Measurements from ENCODE around the gene RBM47.
"Not testable (repeated sequence)": the region's sequence is repeated elsewhere in the genome, so short reads cannot be mapped to it uniquely, and the experiment has no call there.

Gene RBM47

GRCh38 chr4:40561543-40562177, 68.0 kb downstream of the RBM47 start:
- not testable (repeated sequence) for DNase-seq

- DNase-seq: no peak
Measured at GRCh38 chr4:40559585-40560465, 69.8 kb downstream of the RBM47 start.

GRCh38 chr4:40557736-40558135, 71.9 kb downstream of the RBM47 start:
- DNase-seq: no peak

- no peak for DNase-seq
Measured at GRCh38 chr4:40555176-40555900, 74.3 kb downstream of the RBM47 start.

GRCh38 chr4:40554641-40555040, 75.0 kb downstream of the RBM47 start:
- DNase-seq: not testable (repeated sequence)

GRCh38 chr4:40553995-40554394, 75.7 kb downstream of the RBM47 start:
- no peak for DNase-seq

- no peak for DNase-seq
Measured at GRCh38 chr4:40552536-40552935, 77.1 kb downstream of the RBM47 start.

- DNase-seq: not testable (repeated sequence)
Measured at GRCh38 chr4:40551568-40552136, 78.0 kb downstream of the RBM47 start.

GRCh38 chr4:40550948-40551462, 78.7 kb downstream of the RBM47 start:
- DNase-seq: peak in 1 of 2 experiments; percentile 6

GRCh38 chr4:40550196-40550595, 79.5 kb downstream of the RBM47 start:
- no peak for DNase-seq

GRCh38 chr4:40548256-40548655, 81.4 kb downstream of the RBM47 start:
- no peak for DNase-seq

GRCh38 chr4:40547789-40548132, 81.9 kb downstream of the RBM47 start:
- no peak for DNase-seq

- no peak for DNase-seq
Measured at GRCh38 chr4:40546969-40547788, 82.5 kb downstream of the RBM47 start.

- DNase-seq: no peak
Measured at GRCh38 chr4:40546506-40546905, 83.2 kb downstream of the RBM47 start.

GRCh38 chr4:40545487-40545886, 84.2 kb downstream of the RBM47 start:
- not testable (repeated sequence) for DNase-seq

- no peak for DNase-seq
Measured at GRCh38 chr4:40544221-40544620, 85.4 kb downstream of the RBM47 start.

- no peak for DNase-seq
Measured at GRCh38 chr4:40540800-40541199, 88.9 kb downstream of the RBM47 start.

GRCh38 chr4:40536032-40536431, 93.6 kb downstream of the RBM47 start:
- DNase-seq: no peak

GRCh38 chr4:40531636-40532023, 98.0 kb downstream of the RBM47 start:
- no peak for DNase-seq

GRCh38 chr4:40530961-40531635, 98.6 kb downstream of the RBM47 start:
- DNase-seq: no peak

- no peak for DNase-seq
Measured at GRCh38 chr4:40526741-40527140, 102.9 kb downstream of the RBM47 start.
